ENCODE results near the gene CAMK2B. TPM values are rescaled to one million over a fixed set of nuclear protein-coding genes. Genes with fewer than 3 reads are reported as not detected.

The CAMK2B gene
- total and polyA plus RNA-seq, 2 experiments from 2014 or later, result not detected

- TF ChIP-seq ZNF462 (CRISPR knock-in tag; IDR thresholded peaks at IDR 0.05), result no peak
These were observed 37.1 kb downstream of the CAMK2B start (continued) for GRCh38 chr7:44288381-44288685.

GRCh38 chr7:44287488-44288380 lies 37.7 kb downstream of the CAMK2B start:
- Histone ChIP-seq H3K4me3 (no peak overlapping the region), H3K9me2 (ENCODE audit: insufficient read depth) (no peaks in the 10 kb centered on the region), H3K4me2 (no peak overlapping the region), H3K79me2 (replicated peaks; ENCODE audit: insufficient read depth) (no peaks in the 10 kb centered on the region), H3K36me3 (ENCODE audit: insufficient read depth) (no peaks in the 10 kb centered on the region), H2AFZ (no peak overlapping the region), H3K27ac (ENCODE audit: low read depth) (no peak overlapping the region), H4K20me1 (replicated peaks; ENCODE audit: insufficient read depth) (no peaks in the 10 kb centered on the region), H3K27me3 (ENCODE audit: insufficient read depth) (no peaks in the 10 kb centered on the region), H3K4me1 (ENCODE audit: insufficient read depth) (no peaks in the 10 kb centered on the region), H3F3A (replicated peaks; ENCODE audit: low read depth) (no peaks in the 10 kb centered on the region)
- H3K36me3 Mint-ChIP-seq (ENCODE audit: low read depth), result no peaks in the 10 kb centered on the region
- DNase-seq (ENCODE audit: low spot score), result no peak
- peaks cover 8% of the 10 kb centered on the region; the same call in 2 of the 3 replicates for H3K4me1 Mint-ChIP-seq
- no peak for ATAC-seq
- H3K27me3 Mint-ChIP-seq (ENCODE audit: insufficient read depth, low read depth, poor library complexity), result peaks cover 4% of the 10 kb centered on the region
- no peak overlapping the region for H3K27ac Mint-ChIP-seq
- no peak overlapping the region for H3K4me3 Mint-ChIP-seq
- H3K9me3 Mint-ChIP-seq, result no peaks in the 10 kb centered on the region
- TF ChIP-seq EZH2phosphoT487 (IDR thresholded peaks at IDR 0.05; ENCODE audit: unreplicated experiment), result no peak
- TF ChIP-seq ETS1 (IDR thresholded peaks at IDR 0.05), result no peak
- TF ChIP-seq ZNF462 (CRISPR knock-in tag; IDR thresholded peaks at IDR 0.05), result no peak

Data from GM23338 (cell line).